Kidney capillary endothelial cell (primary cell): ENCODE results near the gene RDH13.
"Not testable (repeated sequence)": the region's sequence is repeated elsewhere in the genome, so short reads cannot be mapped to it uniquely, and the experiment has no call there.

Experiments
- DNase-seq: peaks from one replicate; pipeline ENCODE4 v3.0.0-alpha.2; 2018; ENCODE audit warnings: low spot score

Gene RDH13

GRCh38 chr19:55077106-55077505 lies 14.2 kb upstream of the RDH13 start:
- no peak for DNase-seq

GRCh38 chr19:55076321-55076720 lies 13.4 kb upstream of the RDH13 start:
- no peak for DNase-seq

- no peak for DNase-seq
Measured at GRCh38 chr19:55075371-55075998, 12.5 kb upstream of the RDH13 start, which contains the start of gene EPS8L1. Gene EPS8L1 (plus strand): TSS chr19:55075869. CDS start chr19:55076445, 576 bp downstream.

DNA sequence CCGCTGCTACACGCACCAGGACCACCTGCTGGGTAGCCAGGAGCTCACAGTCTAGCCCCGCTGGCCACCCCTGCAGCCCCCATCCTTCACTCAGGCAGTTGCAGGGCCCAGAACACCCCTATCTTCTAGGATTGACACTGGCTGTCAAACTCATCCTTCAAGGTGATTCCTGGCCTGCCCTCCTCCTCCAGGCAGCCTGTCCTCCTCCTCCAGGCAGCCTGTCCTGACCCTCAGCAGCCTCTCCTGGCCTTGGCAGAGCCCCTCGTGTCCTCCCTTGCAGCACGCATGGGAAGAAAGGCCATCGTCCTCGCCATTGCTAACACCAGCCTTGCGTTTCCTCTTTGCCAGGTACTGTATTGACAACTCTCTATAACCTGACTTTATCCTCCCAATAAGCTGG lies 9.0 kb upstream of the RDH13 start:
- DNase-seq = no peak

- DNase-seq = no peak
Measured at GRCh38 chr19:55071129-55071502, 8.2 kb upstream of the RDH13 start.

GRCh38 chr19:55070466-55071128 lies 7.6 kb upstream of the RDH13 start:
- DNase-seq = no peak

GRCh38 chr19:55069865-55070197 lies 6.9 kb upstream of the RDH13 start:
- no peak for DNase-seq

DNA sequence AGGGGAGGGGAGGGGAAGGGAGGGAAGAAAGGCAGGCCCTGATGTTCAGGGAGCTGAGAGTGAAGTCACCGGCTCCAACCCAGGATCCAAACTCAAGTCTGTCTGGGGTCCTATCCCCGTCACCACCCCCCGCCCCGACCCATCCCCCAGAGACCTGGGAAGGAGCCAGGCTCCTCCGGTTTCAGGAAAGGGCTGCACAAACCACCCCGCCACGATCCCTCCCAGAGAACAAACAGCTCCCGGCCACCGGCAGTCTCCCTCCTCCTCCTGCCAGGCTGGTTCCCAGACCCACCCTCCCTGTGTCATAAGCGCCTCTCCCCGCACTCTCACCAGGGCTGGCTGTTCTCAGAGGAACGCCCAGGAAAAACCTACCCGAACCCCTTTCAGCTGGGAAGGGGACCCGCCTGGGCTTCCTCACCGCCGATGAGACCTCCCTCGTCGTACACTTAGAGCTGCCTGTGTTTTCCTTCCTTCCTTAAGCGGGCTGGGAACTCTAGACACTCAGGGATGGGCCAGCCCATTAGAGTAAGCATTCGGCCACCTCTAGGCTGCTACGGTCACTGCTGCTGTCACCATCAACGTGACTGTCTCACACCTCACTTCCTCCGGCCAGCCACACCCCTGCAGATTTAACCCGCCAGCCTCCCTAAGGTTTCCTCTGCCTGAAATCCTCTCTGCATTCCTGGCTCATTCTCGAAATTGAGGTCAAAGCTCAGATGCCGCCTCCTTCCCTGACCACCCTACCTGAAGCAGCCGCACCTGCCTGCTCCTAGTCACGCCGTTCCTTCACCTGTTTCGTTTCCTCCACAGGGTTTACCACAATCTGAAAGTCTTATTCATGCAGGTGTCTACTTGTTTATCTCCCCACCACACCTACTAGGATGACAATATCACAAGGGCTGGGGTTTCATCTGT lies 6.3 kb upstream of the RDH13 start:
- DNase-seq = no peak

DNA sequence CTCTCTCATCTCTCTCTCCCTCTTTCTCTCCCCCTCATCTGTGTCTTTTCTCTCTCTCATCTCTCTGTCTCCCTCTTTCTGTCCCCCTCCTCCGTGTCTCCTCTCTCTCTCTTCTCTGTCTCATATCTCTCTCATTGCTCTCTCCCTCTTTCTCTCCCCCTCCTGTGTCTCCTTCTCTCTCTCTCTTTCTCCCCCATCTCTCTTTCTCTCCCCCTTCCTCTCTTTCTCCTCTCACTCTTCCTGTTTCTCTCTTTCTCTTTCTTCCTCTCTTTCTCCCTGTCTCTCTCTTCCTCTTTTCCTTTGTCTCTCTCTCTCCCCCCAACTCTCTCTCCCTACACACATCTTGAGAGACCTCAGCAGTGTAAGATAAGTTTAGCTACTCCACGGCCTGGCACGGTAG lies 4.9 kb upstream of the RDH13 start:
- DNase-seq = no peak

GRCh38 chr19:55066107-55066709 lies 3.3 kb upstream of the RDH13 start:
- no peak for DNase-seq

DNA sequence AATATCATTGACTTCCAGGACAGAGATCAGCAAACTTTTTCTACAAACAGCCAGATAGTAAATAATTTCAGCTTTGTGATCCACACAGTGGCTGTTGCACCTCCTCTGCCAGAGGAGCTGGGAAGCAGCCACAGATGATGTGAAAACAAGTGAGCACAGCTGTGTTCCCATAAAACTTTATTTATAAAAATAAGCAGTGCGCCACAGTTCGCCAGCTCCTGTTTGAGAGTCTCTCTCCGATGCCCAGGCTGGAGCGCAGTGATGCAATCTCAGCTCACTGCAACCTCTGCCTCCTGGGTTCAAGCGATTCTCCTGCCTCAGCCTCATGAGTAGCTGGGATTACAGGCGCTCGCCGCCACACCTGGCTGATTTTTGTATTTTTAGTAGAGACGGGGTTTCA lies 2.6 kb upstream of the RDH13 start:
- DNase-seq = not testable (repeated sequence)

DNA sequence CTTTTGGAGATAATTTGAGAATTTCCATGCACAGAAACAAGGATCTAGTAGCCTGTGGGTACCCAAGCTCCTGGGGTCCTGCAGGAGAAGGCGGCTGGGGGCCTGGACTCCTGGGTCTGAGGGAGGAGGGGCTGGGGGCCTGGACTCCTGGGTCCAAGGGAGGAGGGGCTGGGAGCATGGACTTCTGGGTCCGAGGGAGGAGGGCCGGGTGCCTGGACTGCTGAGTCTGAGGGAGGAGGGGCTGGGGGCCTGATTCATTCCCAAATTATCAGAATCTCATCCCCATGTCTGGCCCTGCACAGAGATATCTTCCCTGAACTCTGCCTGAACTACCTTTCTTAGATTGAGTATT lies 520 bp upstream of the RDH13 start:
- DNase-seq = no peak

DNA sequence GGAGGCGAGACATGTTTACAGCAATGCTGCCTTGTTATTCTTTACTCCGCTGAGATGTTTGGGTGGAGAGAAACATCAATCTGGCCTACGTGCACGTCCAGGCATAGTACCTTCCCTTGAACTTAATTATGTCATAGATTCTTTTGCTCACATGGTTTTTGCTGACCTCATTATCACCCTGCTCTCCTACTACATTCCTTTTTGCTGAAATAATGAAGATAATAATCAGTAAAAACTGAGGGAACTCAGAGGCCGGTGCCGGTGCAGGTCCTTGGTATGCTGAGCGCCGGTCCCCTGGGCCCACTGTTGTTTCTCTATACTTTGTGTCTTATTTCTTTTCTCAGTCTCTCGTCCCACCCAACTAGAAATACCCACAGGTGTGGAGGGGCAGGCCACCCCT lies 2.7 kb downstream of the RDH13 start:
- not testable (repeated sequence) for DNase-seq

DNA sequence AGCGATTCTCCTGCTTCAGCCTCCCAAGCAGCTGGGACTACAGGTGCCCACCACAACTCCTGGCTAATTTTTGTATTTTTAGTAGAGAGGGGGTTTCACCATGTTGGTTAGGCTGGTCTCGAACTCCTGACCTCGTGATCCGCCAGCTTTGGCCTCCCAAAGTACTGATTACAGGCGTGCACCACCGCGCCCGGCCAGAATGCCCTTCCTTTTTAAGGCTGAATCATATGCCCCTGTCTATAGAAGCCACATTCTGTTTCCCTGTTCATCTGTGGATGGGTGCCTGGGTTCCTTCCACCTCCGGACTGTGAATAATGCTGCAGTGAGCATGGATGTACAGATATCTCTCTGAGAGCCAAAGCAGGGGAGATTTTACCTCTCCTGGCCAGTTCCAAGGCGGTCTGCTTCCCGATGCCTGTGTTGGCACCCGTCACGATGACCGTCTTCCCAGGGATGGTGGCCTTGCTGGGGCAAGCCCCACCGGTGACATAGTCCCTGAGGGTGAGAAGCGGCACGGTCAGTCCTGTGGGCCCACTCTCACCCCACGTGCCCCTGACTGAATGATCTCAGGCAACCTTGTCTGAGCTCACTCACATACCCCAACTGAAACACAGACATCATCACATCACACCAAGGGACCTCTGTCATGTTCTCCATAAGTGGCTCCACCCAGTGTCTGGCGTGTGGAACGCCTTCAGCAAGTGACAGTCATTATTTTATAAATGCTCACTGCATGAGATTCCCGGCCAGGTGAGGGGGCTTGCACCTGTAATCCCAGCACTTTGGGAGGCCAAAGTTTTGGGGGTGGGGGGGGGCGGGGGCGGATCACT lies 4.0 kb downstream of the RDH13 start:
- DNase-seq = no peak

DNA sequence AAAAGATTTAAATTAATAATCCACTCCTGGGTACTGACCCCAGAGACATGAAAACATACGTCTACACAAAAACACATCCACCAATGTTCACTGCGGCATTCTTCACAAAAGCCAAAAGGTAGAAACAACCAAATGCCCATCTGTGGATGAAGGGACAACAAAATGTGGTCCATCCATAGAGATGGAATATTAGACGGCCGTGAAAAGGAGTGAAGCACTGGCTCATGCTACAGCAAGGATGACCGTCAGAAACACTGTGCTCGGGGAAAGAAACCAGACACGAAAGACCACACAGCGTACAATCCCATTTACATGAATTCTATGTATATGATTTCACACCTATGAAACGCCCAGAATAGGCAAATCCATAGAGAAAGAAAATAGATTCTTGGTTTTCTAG lies 6.1 kb downstream of the RDH13 start:
- DNase-seq = no peak

DNA sequence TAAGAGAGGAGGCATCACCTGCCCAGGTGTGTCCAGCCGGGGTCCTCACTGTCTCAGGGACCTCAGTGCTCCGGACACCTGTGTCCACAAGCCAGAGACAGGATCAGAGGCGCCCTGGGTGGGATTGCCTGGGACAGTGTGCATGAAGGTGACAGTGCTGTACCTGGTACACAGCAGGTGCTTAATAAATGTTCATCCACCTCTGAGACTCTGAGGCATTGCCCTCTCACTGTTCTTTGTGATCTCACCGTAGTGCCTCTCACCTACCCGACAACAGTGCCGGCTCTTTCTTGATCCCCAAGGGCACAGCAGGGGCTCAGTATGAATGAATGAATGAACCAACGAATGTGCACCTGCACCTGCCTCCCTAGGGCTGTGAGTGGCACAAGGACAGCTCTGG lies 9.2 kb downstream of the RDH13 start:
- no peak for DNase-seq

DNA sequence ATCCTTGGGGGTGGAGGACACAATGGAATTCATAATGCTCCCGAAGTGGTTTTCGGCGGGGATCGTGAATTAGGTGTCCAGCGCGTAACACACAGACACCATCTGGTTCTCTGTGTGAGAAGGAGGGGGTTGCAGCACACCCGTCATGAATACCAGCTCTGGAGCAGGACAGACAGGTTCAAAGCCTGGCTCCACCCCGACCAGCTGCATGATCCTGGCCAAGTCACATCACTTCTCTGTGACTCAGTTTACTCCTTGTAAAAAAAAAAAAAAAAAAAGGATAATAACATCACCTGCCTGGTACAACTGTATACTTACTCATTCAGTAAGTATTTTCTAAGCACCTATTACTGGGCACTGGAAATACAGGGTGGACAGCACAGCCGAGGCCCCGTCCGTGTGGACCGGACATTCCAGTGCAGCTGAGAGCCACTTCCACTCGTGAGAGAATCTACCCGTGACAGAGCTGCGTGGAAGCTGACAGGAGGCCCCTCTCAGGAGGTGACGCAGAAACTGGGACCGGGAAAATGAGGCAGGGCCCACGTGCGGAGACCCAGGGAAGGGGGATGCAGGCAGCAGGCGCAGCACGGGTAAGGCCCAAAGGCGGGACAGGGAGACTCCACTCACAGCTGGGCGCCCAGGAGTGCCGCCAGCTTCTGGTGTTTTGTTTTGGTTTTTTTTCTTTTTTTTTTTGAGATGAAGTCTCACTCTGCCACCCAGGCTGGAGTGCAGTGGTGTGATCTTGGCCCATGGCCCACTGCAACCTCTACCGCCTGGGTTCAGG lies 12.0 kb downstream of the RDH13 start:
- no peak for DNase-seq

- DNase-seq = no peak
Measured at GRCh38 chr19:55048446-55048845, 14.5 kb downstream of the RDH13 start.

GRCh38 chr19:55047951-55048350 lies 15.0 kb downstream of the RDH13 start:
- no peak for DNase-seq

- DNase-seq = no peak
Measured at GRCh38 chr19:55046975-55047622, 15.8 kb downstream of the RDH13 start.
